Activated CD4-positive, alpha-beta T cell treated with anti-CD3 and anti-CD28 coated beads, Interleukin-2, amount 50 U/mL, for 48 hours (primary cell): ENCODE results near the gene PPFIA4.

Experiments
- DNase-seq, 2 experiments: peaks; one replicate each; pipeline ENCODE4 v3.0.0-alpha.2; 2020

PPFIA4 gene

GRCh38 chr1:203104789-203105390 is 78.6 kb downstream of the PPFIA4 start:
- DNase-seq: no peak

GRCh38 chr1:203112475-203112874 is 86.2 kb downstream of the PPFIA4 start:
- DNase-seq: no peak

- DNase-seq: no peak
These were observed 87.0 kb downstream of the PPFIA4 start for GRCh38 chr1:203113308-203113707.

- no peak for DNase-seq
These were observed 87.9 kb downstream of the PPFIA4 start for GRCh38 chr1:203114202-203114601.

- DNase-seq: no peak
These were observed 90.0 kb downstream of the PPFIA4 start for GRCh38 chr1:203116091-203116820.

- DNase-seq: peak; percentile 40 to 53
These were observed 91.6 kb downstream of the PPFIA4 start for GRCh38 chr1:203117611-203118575.

GRCh38 chr1:203120325-203121153 is 94.2 kb downstream of the PPFIA4 start:
- no peak for DNase-seq

- no peak for DNase-seq
These were observed 95.1 kb downstream of the PPFIA4 start for GRCh38 chr1:203121186-203122015.

- DNase-seq: no peak
These were observed 95.9 kb downstream of the PPFIA4 start for GRCh38 chr1:203122159-203122558.

GRCh38 chr1:203124011-203124410 is 97.7 kb downstream of the PPFIA4 start:
- no peak for DNase-seq

- no peak for DNase-seq
These were observed 98.4 kb downstream of the PPFIA4 start for GRCh38 chr1:203124546-203125317.

GRCh38 chr1:203126151-203126865 is 100.0 kb downstream of the PPFIA4 start:
- no peak for DNase-seq

- DNase-seq: no peak
These were observed 100.8 kb downstream of the PPFIA4 start for GRCh38 chr1:203126866-203127665.

- DNase-seq: no peak
These were observed 101.6 kb downstream of the PPFIA4 start, which contains the start of gene ADORA1 for GRCh38 chr1:203127666-203128430. Gene ADORA1, plus strand, starts transcription at chr1:203127726. Its CDS starts 1,116 bp downstream, at chr1:203128842.

GRCh38 chr1:203128431-203128715 is 102.1 kb downstream of the PPFIA4 start:
- no peak for DNase-seq
